CD4-positive, alpha-beta T cell treated with Interferon alpha-2 for 1 hour (primary cell): ENCODE data around the gene C5orf47.

ENCODE experiments used
- DNase-seq, 2 donors: peaks; one replicate each; pipeline ENCODE4 v3.0.0-alpha.2; 2020 to 2022

Gene C5orf47

DNA sequence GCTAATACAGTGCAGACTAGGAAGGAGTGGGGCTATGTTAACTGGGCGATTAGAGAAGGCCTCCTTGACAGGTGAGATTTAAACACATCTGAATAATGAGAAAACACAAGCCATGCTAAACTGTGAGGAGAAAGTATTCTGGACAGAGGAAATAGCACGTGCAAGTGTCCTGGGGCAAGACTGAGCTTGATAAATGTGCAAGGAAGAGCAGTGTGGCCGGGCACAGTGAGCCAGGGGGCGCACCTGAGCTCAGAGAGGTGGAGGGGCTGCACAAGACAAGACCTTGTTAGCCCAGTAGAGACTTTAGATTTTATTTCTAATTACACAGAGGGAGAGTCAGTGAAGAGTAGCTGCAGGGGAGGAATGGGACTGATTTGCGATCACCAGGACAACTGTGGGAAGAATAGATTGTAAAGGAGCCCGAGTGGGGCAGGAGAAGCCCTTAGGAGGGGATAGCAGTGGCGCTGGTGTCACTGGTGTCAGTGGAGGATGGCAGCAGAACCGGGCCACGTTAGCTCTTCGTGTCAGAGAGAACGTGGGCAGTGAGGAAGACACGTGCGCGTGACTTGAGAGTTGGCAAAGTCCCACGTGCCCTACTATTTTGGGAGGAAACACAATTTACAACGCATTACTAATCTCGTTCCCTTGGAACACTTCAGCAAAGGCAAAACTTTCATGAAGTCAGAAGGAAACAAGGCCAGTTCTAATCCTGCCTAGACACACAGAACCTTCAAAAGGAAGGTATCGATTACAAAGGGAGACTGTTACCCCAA, 17.9 kb upstream of the C5orf47 start:
- no peak for DNase-seq

GRCh38 chr5:173971681-173972345, 17.2 kb upstream of the C5orf47 start:
- DNase-seq: no peak

- no peak for DNase-seq
These were observed 16.4 kb upstream of the C5orf47 start for GRCh38 chr5:173972607-173972924.

DNA sequence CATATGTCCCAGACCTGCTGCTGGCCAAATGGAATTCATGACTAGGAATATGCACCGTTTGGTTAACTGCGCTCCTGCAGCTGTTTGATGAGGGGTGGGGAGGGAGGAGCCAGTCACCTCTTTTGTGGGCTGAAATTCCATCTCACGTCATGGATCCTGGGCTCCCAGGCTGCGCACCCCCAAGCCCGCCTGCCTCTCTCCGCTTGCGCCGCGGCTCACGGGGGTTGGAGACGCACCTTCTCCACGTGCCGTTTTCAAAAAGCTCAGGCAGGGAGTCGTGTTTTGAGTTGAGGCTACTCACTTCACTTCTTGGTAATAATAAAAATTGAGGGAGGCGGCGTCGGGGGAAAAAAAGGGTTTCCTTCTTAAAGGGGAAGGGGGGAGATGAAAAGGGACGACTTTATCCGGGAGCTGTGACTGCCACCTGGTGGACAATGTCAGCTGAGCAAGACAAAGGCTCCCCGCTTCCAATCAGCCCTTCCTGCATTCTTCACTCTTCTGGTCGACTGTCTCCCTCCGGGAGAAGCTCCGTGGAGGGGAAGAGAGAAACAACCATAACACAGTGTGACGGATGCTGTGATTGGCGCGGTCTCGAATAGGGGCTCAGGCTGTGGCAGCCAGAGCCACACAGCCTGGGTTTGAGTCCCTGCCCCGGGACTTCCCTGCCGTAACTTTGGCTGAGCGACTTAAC, 15.9 kb upstream of the C5orf47 start:
- peak; percentile 74 to 76 for DNase-seq

GRCh38 chr5:173973616-173973969, 15.4 kb upstream of the C5orf47 start:
- no peak for DNase-seq

DNA sequence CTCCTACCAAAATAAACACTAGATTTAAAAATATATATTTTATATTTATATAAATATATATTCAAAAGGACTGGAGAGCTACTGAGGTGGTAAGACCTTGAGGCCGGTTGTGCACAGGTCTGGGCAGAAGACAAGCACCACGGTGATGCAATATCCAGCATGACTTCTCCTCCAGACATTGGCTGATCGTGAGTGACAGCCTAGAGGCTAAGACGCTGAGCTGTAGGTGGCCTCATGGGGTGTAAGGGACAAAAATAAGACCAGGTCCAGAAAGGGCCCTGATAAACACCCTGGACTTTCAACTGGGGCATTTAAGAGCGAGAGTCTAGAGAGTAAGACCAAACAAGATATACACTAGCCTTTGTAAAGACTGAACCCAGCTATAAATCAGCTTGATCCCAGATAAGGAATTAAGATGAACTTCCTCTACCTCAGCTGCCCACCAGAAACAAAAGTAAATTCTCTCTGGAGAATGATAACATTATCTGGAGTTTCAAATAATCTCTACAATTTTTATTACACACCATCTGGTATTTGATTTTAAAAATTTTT, 14.2 kb upstream of the C5orf47 start:
- DNase-seq: no peak

GRCh38 chr5:173981185-173981761, 7.7 kb upstream of the C5orf47 start:
- DNase-seq: no peak

- no peak for DNase-seq
These were observed 4.8 kb upstream of the C5orf47 start for GRCh38 chr5:173984218-173984617.

GRCh38 chr5:173989432-173990082, 587 bp downstream of the C5orf47 start:
- DNase-seq: no peak

GRCh38 chr5:173997331-173997730, 8.4 kb downstream of the C5orf47 start:
- no peak for DNase-seq

DNA sequence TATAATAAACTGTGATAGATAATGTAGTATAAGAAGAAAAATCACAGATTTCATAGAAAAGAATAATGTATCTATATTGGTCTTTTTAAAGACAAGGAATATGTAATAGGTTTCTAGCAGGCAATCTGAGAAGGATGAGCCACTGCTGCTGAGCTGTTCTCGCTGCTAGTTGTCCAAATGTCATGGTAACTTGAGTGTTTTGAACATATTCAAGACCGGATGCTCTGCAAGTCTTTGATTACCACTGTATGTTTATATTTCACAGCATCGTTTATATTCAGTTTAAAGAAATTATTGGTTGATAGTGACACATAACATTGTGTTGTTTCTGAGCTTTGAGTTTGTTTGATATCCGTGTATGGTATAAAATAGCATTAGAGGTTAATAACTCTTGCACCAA, 9.6 kb downstream of the C5orf47 start:
- DNase-seq: no peak

DNA sequence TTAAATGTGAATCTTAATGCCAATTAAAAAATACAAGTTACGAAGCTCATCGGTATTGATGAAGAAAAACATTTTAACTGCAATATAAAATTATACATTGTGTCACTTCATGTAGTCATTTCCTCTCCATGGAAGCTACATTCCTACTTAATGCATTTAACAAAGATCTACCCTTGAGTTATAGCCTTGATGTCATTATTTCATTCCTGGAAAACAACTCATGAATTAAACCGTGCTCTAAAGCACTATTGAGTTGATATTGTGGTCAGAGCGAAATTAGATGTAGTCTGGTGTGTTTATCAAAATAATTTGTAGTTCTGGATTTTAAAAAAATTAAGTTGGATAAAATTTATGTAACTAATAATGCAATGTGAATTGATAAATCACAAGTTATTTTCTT, 11.1 kb downstream of the C5orf47 start:
- no peak for DNase-seq

GRCh38 chr5:174003795-174004194, 14.8 kb downstream of the C5orf47 start:
- no peak for DNase-seq

DNA sequence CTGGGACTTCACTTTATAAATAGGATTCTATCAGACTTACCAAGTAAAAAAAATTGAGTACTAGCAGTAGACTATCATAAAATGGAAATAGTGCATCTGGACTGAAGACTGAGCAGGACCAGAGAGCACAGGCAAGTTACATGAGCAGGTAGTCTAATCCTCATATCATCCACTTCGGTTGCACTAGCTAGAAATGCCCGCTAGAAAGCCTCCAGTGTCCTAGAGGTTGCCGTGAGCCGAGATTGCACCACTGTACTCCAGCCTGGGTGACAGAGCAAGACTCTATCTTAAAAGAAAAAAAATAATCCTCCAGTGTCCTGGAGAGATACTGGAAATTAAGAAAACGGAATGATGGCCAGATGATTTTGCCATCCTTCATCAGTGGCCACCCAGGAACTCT, 20.0 kb downstream of the C5orf47 start:
- DNase-seq: no peak

DNA sequence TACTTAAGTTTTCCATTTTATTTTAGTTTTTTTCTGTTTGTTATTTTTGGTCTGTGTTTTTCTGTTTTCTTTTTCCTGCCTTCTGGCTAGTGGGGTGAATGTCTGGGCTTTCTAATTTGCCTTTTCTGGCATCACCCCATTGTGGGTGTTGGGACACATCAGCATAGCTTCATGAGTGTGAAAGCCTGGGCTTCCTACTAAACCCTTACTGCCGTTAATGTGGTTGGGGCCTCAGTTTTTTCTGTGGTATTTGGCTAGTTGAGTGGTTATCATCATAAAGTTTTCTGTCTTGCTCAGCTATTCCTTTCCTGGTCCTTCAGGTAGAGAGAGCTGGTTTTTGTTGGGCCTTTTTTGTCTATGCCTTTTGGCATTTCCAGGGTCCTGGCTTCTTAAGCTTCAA, 21.4 kb downstream of the C5orf47 start:
- DNase-seq: no peak

GRCh38 chr5:174011441-174011840, 22.5 kb downstream of the C5orf47 start:
- DNase-seq: no peak

DNA sequence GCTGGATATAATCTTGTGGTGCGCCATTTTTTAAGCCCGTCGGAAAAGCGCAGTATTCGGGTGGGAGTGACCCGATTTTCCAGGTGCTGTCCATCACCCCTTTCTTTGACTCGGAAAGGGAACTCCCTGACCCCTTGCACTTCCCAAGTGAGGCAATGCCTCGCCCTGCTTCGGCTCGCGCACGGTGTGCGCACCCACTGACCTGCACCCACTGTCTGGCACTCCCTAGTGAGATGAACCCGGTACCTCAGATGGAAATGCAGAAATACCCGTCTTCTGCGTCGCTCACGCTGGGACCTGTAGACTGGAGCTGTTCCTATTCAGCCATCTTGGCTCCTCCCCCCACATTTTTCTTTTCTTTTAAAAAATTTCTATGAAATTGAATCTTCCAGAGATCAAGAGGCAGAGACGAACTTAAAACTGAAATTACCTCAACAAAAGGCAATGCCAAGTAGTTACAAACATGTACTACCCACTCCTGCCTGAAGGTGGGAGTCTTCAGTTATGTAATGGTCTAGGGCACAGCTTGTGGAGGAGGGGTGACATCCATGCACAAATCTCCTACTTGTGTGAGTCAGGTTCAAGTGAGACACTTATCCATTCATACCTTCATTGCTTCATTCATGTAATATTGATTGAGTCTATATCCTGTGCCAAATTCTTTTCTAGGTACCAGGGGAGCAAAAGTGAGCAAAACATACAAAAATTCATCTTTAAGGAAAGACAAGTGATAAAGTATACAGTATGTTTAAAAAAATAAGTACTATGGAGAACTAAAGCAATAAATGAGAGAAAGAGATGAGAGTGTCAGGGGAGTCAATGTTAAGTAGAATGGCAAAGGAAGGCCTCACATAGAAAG, 31.3 kb downstream of the C5orf47 start:
- DNase-seq: peak in 1 of 2 donors; percentile 2

- no peak for DNase-seq
These were observed 31.9 kb downstream of the C5orf47 start for GRCh38 chr5:174020928-174021304.

DNA sequence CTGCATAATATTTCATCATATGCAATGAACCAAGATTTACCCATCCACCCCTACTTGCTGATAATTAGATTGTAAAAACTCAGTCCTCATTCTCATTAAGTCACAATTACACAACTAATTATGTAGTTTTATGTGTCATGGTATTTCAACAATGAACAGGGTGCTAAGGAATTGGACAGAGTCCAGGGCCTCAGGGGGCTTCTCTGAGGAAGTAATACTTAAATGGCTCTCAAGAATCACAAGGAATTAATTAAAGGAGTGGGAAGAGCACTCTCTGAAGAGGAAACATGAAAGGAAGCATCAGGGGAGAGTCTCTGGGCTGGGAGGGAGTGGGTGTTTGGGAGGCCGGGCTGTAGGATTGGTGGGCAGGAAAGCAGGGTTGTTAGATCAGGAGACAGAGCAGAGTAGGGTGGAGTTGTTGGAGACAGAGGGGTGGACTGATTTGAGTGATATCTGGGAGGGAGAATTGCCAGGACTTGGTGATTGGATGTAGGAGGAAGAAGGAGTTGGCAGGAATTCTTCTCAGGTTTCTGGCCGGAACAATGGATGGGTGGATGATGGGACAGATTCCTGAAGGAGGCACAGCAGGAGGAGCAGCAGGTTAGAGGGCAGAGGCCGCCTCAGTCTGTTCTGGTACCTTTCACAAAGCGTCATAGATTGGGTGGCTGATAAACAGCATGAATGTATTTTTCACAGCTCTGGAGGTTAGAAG, 33.6 kb downstream of the C5orf47 start:
- no peak for DNase-seq

DNA sequence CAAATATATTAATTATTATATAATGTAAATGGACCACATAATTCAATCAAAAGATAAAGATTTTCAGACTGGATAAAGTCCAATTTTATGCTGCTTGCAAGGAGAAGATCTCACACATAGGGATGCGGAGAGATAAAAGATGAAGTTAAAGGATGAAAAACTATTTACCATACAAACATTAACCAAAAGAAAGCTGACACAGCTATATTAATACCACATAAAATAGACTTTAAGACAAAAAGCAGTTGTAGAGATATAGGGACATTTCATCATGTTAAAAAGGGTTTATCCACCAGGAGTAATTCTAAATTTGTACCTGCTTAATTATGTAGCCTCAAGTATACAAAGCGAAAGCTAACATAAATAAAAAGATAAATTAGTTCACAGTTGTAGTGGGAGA, 41.3 kb downstream of the C5orf47 start:
- DNase-seq: no peak

DNA sequence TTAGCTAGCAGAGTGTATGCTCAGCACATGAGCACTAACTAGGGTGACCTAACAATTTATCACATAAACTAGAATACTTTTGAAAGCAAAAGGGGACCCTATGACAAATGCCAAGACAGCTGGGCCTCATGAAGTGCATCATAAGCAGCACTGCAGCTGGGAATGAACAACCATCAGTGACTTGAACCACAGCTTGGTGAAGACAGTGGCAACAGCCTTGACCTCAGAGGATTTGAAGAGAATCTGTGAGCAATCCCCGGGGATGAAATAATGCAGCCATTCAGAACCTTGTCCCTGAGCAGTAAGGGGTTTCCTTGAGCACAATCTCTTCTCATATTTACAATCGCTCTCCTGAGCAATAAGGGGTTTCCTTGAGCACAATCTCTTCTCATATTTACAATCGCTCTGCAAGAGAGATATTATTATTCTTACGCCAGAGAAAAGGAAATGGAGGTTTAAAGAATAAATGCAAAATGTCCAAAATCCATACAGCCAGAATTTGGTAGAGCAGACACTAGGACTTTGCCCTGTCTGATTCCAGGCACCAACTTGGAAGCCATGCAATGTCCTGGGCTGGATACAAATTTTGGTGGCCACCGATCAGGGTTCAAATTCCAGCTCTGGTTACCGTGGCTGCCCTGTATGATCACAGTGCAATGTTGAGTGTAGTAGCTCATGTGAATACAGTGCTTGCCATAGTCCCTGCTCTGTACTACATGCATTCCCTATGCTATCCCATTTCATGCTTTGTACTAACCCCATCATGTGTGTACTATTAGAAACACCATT, 55.7 kb downstream of the C5orf47 start:
- DNase-seq: no peak
